Right lobe of liver (tissue), 4 donors: ENCODE results near the gene CNOT3.

ENCODE experiments used
- POLR2A ChIP-seq: fragments of 450-650 bp; IDR thresholded peaks from one replicate; pipeline ENCODE4 v1.6.1; 2017; ENCODE audit warnings: antibody characterized with exemption, mild to moderate bottlenecking
- TF ChIP-seq, protein P1 (sequence below), 4 donors: fragments of 200-600 bp in 3 of 4; fragments of 450-650 bp in 1 of 4; IDR thresholded peaks; one replicate each; pipeline versions ENCODE4 v1.5.1 to v1.8.0; 2016 to 2022; ENCODE audit warnings: antibody characterized with exemption in 4 of 4, mild to moderate bottlenecking in 2 of 4
- donor health status: DM: no; HTN: no; CAD: no.
- donor health status: DM: no; HTN: no; CAD: no.
- donor health status: DM: no; HTN: yes; CAD: no.

DNA sequence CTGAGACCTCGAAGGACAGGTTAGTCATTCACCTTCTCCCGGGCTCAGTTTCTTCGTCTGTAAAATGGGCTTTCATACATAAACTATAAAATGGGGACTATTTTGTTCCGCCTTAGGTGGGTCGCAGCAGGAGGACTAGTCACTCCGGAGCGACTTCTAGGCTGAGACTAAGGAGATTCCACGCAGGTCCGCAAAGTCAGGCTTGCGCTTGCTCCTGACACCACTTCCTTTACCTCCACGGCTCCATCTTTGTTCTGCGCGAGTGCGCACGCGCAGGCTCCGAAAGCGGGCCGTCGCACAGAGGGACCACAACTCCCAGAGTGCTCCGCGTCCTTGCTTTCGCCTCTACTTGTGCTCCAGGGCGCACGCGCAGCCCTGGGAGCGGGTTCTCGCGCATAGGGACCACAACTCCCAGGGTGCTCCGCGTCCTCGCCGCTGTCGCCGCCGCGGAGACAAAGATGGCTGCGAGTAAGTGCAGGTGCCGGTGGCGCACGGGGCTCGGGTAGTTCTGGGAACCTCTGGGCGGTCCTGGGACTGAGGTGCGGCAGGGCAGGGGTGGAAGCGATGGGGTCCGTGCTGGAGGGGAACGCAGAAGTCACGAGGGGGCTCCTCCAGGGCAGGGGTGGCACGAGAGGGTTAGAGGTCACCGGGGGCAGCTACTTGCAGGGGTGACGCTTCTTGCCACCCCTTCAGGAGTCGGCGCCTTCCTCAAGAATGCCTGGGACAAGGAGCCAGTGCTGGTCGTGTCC lies 35.0 kb upstream of the CNOT3 start, which contains the start of gene NDUFA3:
- TF ChIP-seq, protein P1, sequence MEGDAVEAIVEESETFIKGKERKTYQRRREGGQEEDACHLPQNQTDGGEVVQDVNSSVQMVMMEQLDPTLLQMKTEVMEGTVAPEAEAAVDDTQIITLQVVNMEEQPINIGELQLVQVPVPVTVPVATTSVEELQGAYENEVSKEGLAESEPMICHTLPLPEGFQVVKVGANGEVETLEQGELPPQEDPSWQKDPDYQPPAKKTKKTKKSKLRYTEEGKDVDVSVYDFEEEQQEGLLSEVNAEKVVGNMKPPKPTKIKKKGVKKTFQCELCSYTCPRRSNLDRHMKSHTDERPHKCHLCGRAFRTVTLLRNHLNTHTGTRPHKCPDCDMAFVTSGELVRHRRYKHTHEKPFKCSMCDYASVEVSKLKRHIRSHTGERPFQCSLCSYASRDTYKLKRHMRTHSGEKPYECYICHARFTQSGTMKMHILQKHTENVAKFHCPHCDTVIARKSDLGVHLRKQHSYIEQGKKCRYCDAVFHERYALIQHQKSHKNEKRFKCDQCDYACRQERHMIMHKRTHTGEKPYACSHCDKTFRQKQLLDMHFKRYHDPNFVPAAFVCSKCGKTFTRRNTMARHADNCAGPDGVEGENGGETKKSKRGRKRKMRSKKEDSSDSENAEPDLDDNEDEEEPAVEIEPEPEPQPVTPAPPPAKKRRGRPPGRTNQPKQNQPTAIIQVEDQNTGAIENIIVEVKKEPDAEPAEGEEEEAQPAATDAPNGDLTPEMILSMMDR (IDR thresholded peaks at IDR 0.05): no peak
- TF ChIP-seq POLR2A: peak; percentile 54
